ENCODE results near the gene RPL36.
A peak's percentile ranks its signal among the peaks of the same experiment; 100 is the strongest.
"Not testable (repeated sequence)": the region's sequence is repeated elsewhere in the genome, so short reads cannot be mapped to it uniquely, and the experiment has no call there.

RPL36 gene

GRCh38 chr19:5682107-5682482 is 8.0 kb upstream of the RPL36 start:
- DNase-seq (ENCODE audit: low read depth), result no peak
- peaks cover 6% of the 10 kb centered on the region for H3K4me1 ChIP-seq (ENCODE audit: control insufficient read depth, insufficient read depth, low read length)
- H3K4me3 ChIP-seq (ENCODE audit: low read length), result no peak overlapping the region
- H3K36me3 ChIP-seq (ENCODE audit: control insufficient read depth, insufficient read depth, low read length, severe bottlenecking), result no peaks in the 10 kb centered on the region
- no peaks in the 10 kb centered on the region for H3K9me3 ChIP-seq (ENCODE audit: control insufficient read depth, low read length)
- no peaks in the 10 kb centered on the region for H3K27me3 ChIP-seq (replicated peaks; ENCODE audit: control insufficient read depth, insufficient read depth, low read length)
- H3K9ac ChIP-seq (ENCODE audit: low read length), result no peak overlapping the region

GRCh38 chr19:5683177-5683886 is 6.8 kb upstream of the RPL36 start:
- Histone ChIP-seq H3K36me3 (ENCODE audit: control insufficient read depth, insufficient read depth, low read length, severe bottlenecking) (no peaks in the 10 kb centered on the region), H3K27me3 (replicated peaks; ENCODE audit: control insufficient read depth, insufficient read depth, low read length) (no peaks in the 10 kb centered on the region), H3K9ac (ENCODE audit: low read length) (no peak overlapping the region), H3K4me3 (ENCODE audit: low read length) (no peak overlapping the region), H3K9me3 (ENCODE audit: control insufficient read depth, low read length) (no peaks in the 10 kb centered on the region), H3K4me1 (ENCODE audit: control insufficient read depth, insufficient read depth, low read length) (peaks cover 6% of the 10 kb centered on the region)
- DNase-seq (ENCODE audit: low read depth), result no peak

- Histone ChIP-seq H3K36me3 (ENCODE audit: control insufficient read depth, insufficient read depth, low read length, severe bottlenecking) (no peaks in the 10 kb centered on the region), H3K4me1 (ENCODE audit: control insufficient read depth, insufficient read depth, low read length) (peaks cover 2% of the 10 kb centered on the region), H3K9ac (ENCODE audit: low read length) (no peak overlapping the region), H3K27me3 (replicated peaks; ENCODE audit: control insufficient read depth, insufficient read depth, low read length) (no peaks in the 10 kb centered on the region), H3K4me3 (ENCODE audit: low read length) (no peak overlapping the region), H3K9me3 (ENCODE audit: control insufficient read depth, low read length) (no peaks in the 10 kb centered on the region)
- no peak for DNase-seq (ENCODE audit: low read depth)
Observed at GRCh38 chr19:5684694-5685430, 5.2 kb upstream of the RPL36 start.

- no peak overlapping the region for H3K9ac ChIP-seq (ENCODE audit: low read length)
- H3K4me1 ChIP-seq (ENCODE audit: control insufficient read depth, insufficient read depth, low read length), result peaks cover 3% of the 10 kb centered on the region
- no peak for DNase-seq (ENCODE audit: low read depth)
- H3K9me3 ChIP-seq (ENCODE audit: control insufficient read depth, low read length), result no peaks in the 10 kb centered on the region
- no peaks in the 10 kb centered on the region for H3K27me3 ChIP-seq (replicated peaks; ENCODE audit: control insufficient read depth, insufficient read depth, low read length)
- H3K36me3 ChIP-seq (ENCODE audit: control insufficient read depth, insufficient read depth, low read length, severe bottlenecking), result no peaks in the 10 kb centered on the region
- H3K4me3 ChIP-seq (ENCODE audit: low read length), result peak overlapping the region; percentile 80
Observed at GRCh38 chr19:5686326-5686646, 3.8 kb upstream of the RPL36 start.

GRCh38 chr19:5686647-5687359 is 3.3 kb upstream of the RPL36 start:
- Histone ChIP-seq H3K9me3 (ENCODE audit: control insufficient read depth, low read length) (no peaks in the 10 kb centered on the region), H3K27me3 (replicated peaks; ENCODE audit: control insufficient read depth, insufficient read depth, low read length) (no peaks in the 10 kb centered on the region), H3K4me1 (ENCODE audit: control insufficient read depth, insufficient read depth, low read length) (peaks cover 5% of the 10 kb centered on the region), H3K4me3 (ENCODE audit: low read length) (peak overlapping the region; percentile 80), H3K9ac (ENCODE audit: low read length) (peak overlapping the region; percentile 76), H3K36me3 (ENCODE audit: control insufficient read depth, insufficient read depth, low read length, severe bottlenecking) (peaks cover 2% of the 10 kb centered on the region)
- peak; percentile 97 for DNase-seq (ENCODE audit: low read depth)

- peaks cover 12% of the 10 kb centered on the region for H3K4me1 ChIP-seq (ENCODE audit: control insufficient read depth, insufficient read depth, low read length)
- H3K9me3 ChIP-seq (ENCODE audit: control insufficient read depth, low read length), result no peaks in the 10 kb centered on the region
- H3K27me3 ChIP-seq (replicated peaks; ENCODE audit: control insufficient read depth, insufficient read depth, low read length), result no peaks in the 10 kb centered on the region
- DNase-seq (ENCODE audit: low read depth), result no peak
- peak overlapping the region; percentile 76 for H3K9ac ChIP-seq (ENCODE audit: low read length)
- peaks cover 10% of the 10 kb centered on the region for H3K36me3 ChIP-seq (ENCODE audit: control insufficient read depth, insufficient read depth, low read length, severe bottlenecking)
- peak overlapping the region; percentile 80 for H3K4me3 ChIP-seq (ENCODE audit: low read length)
Observed at GRCh38 chr19:5687360-5688198, 2.5 kb upstream of the RPL36 start.

GRCh38 chr19:5688262-5688881 is 1.7 kb upstream of the RPL36 start:
- H3K4me1 ChIP-seq (ENCODE audit: control insufficient read depth, insufficient read depth, low read length), result peaks cover 12% of the 10 kb centered on the region
- DNase-seq (ENCODE audit: low read depth); H3K4me3 ChIP-seq (ENCODE audit: low read length); H3K9me3 ChIP-seq (ENCODE audit: control insufficient read depth, low read length); H3K9ac ChIP-seq (ENCODE audit: low read length); H3K27me3 ChIP-seq (replicated peaks; ENCODE audit: control insufficient read depth, insufficient read depth, low read length): not testable (repeated sequence)
- peaks cover 18% of the 10 kb centered on the region for H3K36me3 ChIP-seq (ENCODE audit: control insufficient read depth, insufficient read depth, low read length, severe bottlenecking)

- Histone ChIP-seq H3K36me3 (ENCODE audit: control insufficient read depth, insufficient read depth, low read length, severe bottlenecking) (peaks cover 46% of the 10 kb centered on the region), H3K9ac (ENCODE audit: low read length) (peak overlapping the region; percentile 98), H3K27me3 (replicated peaks; ENCODE audit: control insufficient read depth, insufficient read depth, low read length) (no peaks in the 10 kb centered on the region), H3K4me3 (ENCODE audit: low read length) (peak overlapping the region; percentile 99), H3K4me1 (ENCODE audit: control insufficient read depth, insufficient read depth, low read length) (peaks cover 12% of the 10 kb centered on the region), H3K9me3 (ENCODE audit: control insufficient read depth, low read length) (no peaks in the 10 kb centered on the region)
- peak; percentile 53 for DNase-seq (ENCODE audit: low read depth)
Observed at GRCh38 chr19:5690955-5691821, 1.1 kb downstream of the RPL36 start.

GRCh38 chr19:5691822-5692722 is 2.0 kb downstream of the RPL36 start:
- Histone ChIP-seq H3K9me3 (ENCODE audit: control insufficient read depth, low read length) (no peaks in the 10 kb centered on the region), H3K9ac (ENCODE audit: low read length) (peak overlapping the region; percentile 98), H3K4me3 (ENCODE audit: low read length) (peak overlapping the region; percentile 99), H3K36me3 (ENCODE audit: control insufficient read depth, insufficient read depth, low read length, severe bottlenecking) (peaks cover 55% of the 10 kb centered on the region), H3K4me1 (ENCODE audit: control insufficient read depth, insufficient read depth, low read length) (peaks cover 12% of the 10 kb centered on the region), H3K27me3 (replicated peaks; ENCODE audit: control insufficient read depth, insufficient read depth, low read length) (no peaks in the 10 kb centered on the region)
- DNase-seq (ENCODE audit: low read depth), result peak; percentile 11

Data from adipocyte (in vitro differentiated cells).